ENCODE measurements around the gene SPTBN1.
"Not testable (repeated sequence)": the region's sequence is repeated elsewhere in the genome, so short reads cannot be mapped to it uniquely, and the experiment has no call there.

DNA sequence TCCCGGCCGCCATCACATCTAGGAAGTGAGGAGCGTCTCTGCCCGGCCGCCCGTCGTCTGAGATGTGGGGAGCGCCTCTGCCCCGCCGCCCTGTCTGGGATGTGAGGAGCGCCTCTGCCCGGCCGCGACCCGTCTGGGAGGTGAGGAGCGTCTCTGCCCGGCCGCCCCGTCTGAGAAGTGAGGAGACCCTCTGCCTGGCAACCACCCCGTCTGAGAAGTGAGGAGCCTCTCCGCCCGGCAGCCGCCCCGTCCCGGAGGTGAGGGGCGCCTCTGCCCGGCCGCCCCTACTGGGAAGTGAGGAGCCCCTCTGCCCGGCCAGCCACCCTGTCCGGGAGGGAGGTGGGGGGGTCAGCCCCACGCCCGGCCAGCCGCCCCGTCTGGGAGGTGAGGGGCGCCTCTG lies 29.6 kb downstream of the SPTBN1 start:
- not testable (repeated sequence) for TF ChIP-seq CTCF (conservative IDR thresholded peaks at IDR 0.05; ENCODE audit: low read length); EZH2phosphoT487 (IDR thresholded peaks at IDR 0.05; ENCODE audit: borderline replicate concordance)
